H1 (cell line): Measurements from ENCODE around the gene GRIK2. TPM values are rescaled to one million over a fixed set of nuclear protein-coding genes. Genes with fewer than 3 reads are reported as not detected.

Experiments used
- CTCF ChIA-PET: fragments of 300-600 bp; sonication (Branson Sonifier 250); formaldehyde crosslinking; loops from one replicate; lab custom pipeline; 2021; ENCODE audit not compliant: partially characterized antibody; lab: Charles Lee
- POLR2A ChIA-PET: fragments of 300-600 bp; sonication (Branson Sonifier 250); formaldehyde crosslinking; loops from one replicate; lab custom pipeline; 2021; ENCODE audit warnings: inconsistent platforms; ENCODE audit not compliant: partially characterized antibody; lab: Charles Lee
- DNase-seq, 2 experiments: peaks; one replicate each; pipeline versions ENCODE4 v3.0.0 to v3.0.0-alpha.2; 2010 to 2022; ENCODE audit warnings: low spot score in 2 of 2, low read depth in 1 of 2, mixed read lengths in 1 of 2
- FAIRE-seq: peaks from 2 replicates; lab custom pipeline; 2011; peaks lifted over from hg19 to GRCh38; lab: Jason Lieb, UNC
- H2AFZ ChIP-seq: 2 replicates; pipeline ENCODE4 v1.8.1; 2012; ENCODE audit warnings: low read length, inconsistent platforms
- H2AK5ac ChIP-seq: 2 replicates; pipeline ENCODE4 v1.6.1; 2013; ENCODE audit warnings: low read depth, low read length
- H2BK120ac ChIP-seq: replicated peaks from 2 replicates; pipeline ENCODE3; 2013; ENCODE audit warnings: low read depth, low read length, inconsistent platforms
- H2BK12ac ChIP-seq: 2 replicates; pipeline ENCODE4 v1.6.1; 2013; ENCODE audit warnings: low read depth, low read length
- H2BK15ac ChIP-seq: 2 replicates; pipeline ENCODE4 v1.6.1; 2013; ENCODE audit warnings: low read length
- H2BK20ac ChIP-seq: 2 replicates; pipeline ENCODE4 v1.6.1; 2013; ENCODE audit warnings: low read length
- H2BK5ac ChIP-seq: 2 replicates; pipeline ENCODE4 v1.6.1; 2013; ENCODE audit warnings: low read depth, low read length
- H3K14ac ChIP-seq: 2 replicates; pipeline ENCODE4 v1.6.1; 2013; ENCODE audit warnings: inconsistent platforms; ENCODE audit not compliant: insufficient read length
- H3K18ac ChIP-seq: 2 replicates; pipeline ENCODE4 v1.6.1; 2013; ENCODE audit warnings: low read length; ENCODE audit errors: extremely low read depth
- H3K23ac ChIP-seq: 2 replicates; pipeline ENCODE4 v1.6.1; 2013; ENCODE audit warnings: inconsistent platforms; ENCODE audit not compliant: insufficient read length
- H3K23me2 ChIP-seq: 2 replicates; pipeline ENCODE4 v1.6.1; 2013; ENCODE audit warnings: low read depth, low read length
- H3K27ac ChIP-seq: 2 replicates; pipeline ENCODE4 v1.6.1; 2011; ENCODE audit warnings: low read depth, low read length, inconsistent platforms
- H3K27me3 ChIP-seq, 4 experiments: replicated peaks in 1 of 4; 1 replicate in 1 of 4; 2 replicates in 3 of 4; pipeline versions ENCODE4 v1.6.1 to v1.8.1; 2011 to 2013; ENCODE audit warnings: low read length in 3 of 4, mild to moderate bottlenecking in 3 of 4, inconsistent platforms in 2 of 4, mixed read lengths in 2 of 4, moderate library complexity in 1 of 4; ENCODE audit not compliant: control insufficient read depth in 3 of 4, insufficient read depth in 3 of 4; ENCODE audit errors: extremely low read depth in 1 of 4
- H3K36me3 ChIP-seq, 4 experiments: 2 replicates each; pipeline versions ENCODE4 v1.6.1 to v1.8.1; 2011 to 2013; ENCODE audit warnings: mild to moderate bottlenecking in 4 of 4, low read length in 3 of 4, moderate library complexity in 2 of 4, control low read depth in 1 of 4, inconsistent platforms in 1 of 4; ENCODE audit not compliant: insufficient read depth in 4 of 4, control insufficient read depth in 2 of 4
- H3K4ac ChIP-seq: replicated peaks from 2 replicates; pipeline ENCODE3; 2013; ENCODE audit warnings: low read length, low read depth, mixed read lengths, inconsistent platforms; ENCODE audit not compliant: insufficient read length
- H3K4me1 ChIP-seq, 4 experiments: replicated peaks in 1 of 4; 1 replicate in 1 of 4; 2 replicates in 3 of 4; pipeline versions ENCODE4 v1.6.1 to v1.8.1; 2011 to 2013; ENCODE audit warnings: low read length in 3 of 4, inconsistent platforms in 2 of 4, mixed read lengths in 1 of 4; ENCODE audit not compliant: insufficient read depth in 4 of 4, control insufficient read depth in 3 of 4
- H3K4me2 ChIP-seq, 2 experiments: 2 replicates each; pipeline versions ENCODE4 v1.6.1 to v1.8.1; 2011 to 2013; ENCODE audit warnings: low read depth in 2 of 2, low read length in 2 of 2, control low read depth in 1 of 2, inconsistent platforms in 1 of 2, mild to moderate bottlenecking in 1 of 2; ENCODE audit not compliant: insufficient read depth in 1 of 2
- H3K4me3 ChIP-seq, 4 experiments: fragments of 200-600, 300-600 bp in 1 of 4; sonication (generic), shearing (Covaris generic), sonication (Bioruptor Twin) in 1 of 4; 2 replicates each; pipeline versions ENCODE4 v1.5.1 to v1.8.1; 2011 to 2016; ENCODE audit warnings: low read length in 4 of 4, low read depth in 3 of 4, control low read depth in 2 of 4, inconsistent platforms in 2 of 4, mild to moderate bottlenecking in 2 of 4, mixed read lengths in 1 of 4, moderate library complexity in 1 of 4; ENCODE audit not compliant: insufficient read depth in 2 of 4; ENCODE audit errors: extremely low read depth in 1 of 4
- H3K56ac ChIP-seq: replicated peaks from 2 replicates; pipeline ENCODE3; 2013; ENCODE audit warnings: low read depth, mild to moderate bottlenecking, mixed read lengths, low read length, inconsistent platforms; ENCODE audit not compliant: insufficient read length
- H3K79me1 ChIP-seq: 2 replicates; pipeline ENCODE4 v1.6.1; 2013; ENCODE audit warnings: low read depth, low read length, control low read depth
- H3K79me2 ChIP-seq, 2 experiments: 2 replicates each; pipeline versions ENCODE4 v1.6.1 to v1.8.1; 2012 to 2013; ENCODE audit warnings: low read length in 2 of 2, mild to moderate bottlenecking in 2 of 2, inconsistent platforms in 1 of 2; ENCODE audit not compliant: insufficient read depth in 2 of 2, control insufficient read depth in 1 of 2
- H3K9ac ChIP-seq, 4 experiments: replicated peaks in 1 of 4; 1 replicate in 1 of 4; 2 replicates in 3 of 4; pipeline versions ENCODE4 v1.6.1 to v1.8.1; 2011 to 2013; ENCODE audit warnings: low read depth in 3 of 4, low read length in 3 of 4, control low read depth in 2 of 4, mild to moderate bottlenecking in 2 of 4, moderate library complexity in 2 of 4, inconsistent platforms in 1 of 4; ENCODE audit errors: extremely low read depth in 1 of 4
- H3K9me3 ChIP-seq, 2 experiments: 2 replicates each; pipeline versions ENCODE4 v1.6.1 to v1.8.1; 2012 to 2013; ENCODE audit warnings: mild to moderate bottlenecking in 2 of 2, moderate library complexity in 2 of 2, control low read depth in 1 of 2, inconsistent platforms in 1 of 2, low read depth in 1 of 2, low read length in 1 of 2, mixed read lengths in 1 of 2; ENCODE audit not compliant: insufficient read depth in 2 of 2
- H4K20me1 ChIP-seq, 2 experiments: replicated peaks in 1 of 2; 2 replicates each; pipeline versions ENCODE3 to v1.8.1; 2011 to 2013; ENCODE audit warnings: inconsistent platforms in 2 of 2, low read length in 2 of 2, mild to moderate bottlenecking in 1 of 2; ENCODE audit not compliant: insufficient read depth in 2 of 2, control insufficient read depth in 1 of 2
- H4K5ac ChIP-seq: 2 replicates; pipeline ENCODE4 v1.6.1; 2013; ENCODE audit warnings: low read length, low read depth, mixed read lengths, inconsistent platforms; ENCODE audit not compliant: insufficient read length
- H4K8ac ChIP-seq: 2 replicates; pipeline ENCODE4 v1.8.0; 2013; ENCODE audit warnings: mild to moderate bottlenecking, moderate library complexity, low read length, inconsistent platforms; ENCODE audit not compliant: insufficient read depth; ENCODE audit errors: extremely low read depth
- H4K91ac ChIP-seq: replicated peaks from 2 replicates; pipeline ENCODE3; 2013; ENCODE audit warnings: low read length, mixed read lengths, inconsistent platforms; ENCODE audit not compliant: insufficient read length
- ASH2L ChIP-seq: fragments of 200-600, 300-600 bp; sonication (generic); IDR thresholded peaks from one replicate; pipeline ENCODE4 v1.7.1; 2017; ENCODE audit warnings: low read length
- BACH1 ChIP-seq: IDR thresholded peaks from 2 replicates; pipeline ENCODE4 v1.6.1; 2012; ENCODE audit warnings: low read length, improper control_type of control experiment
- CEBPB ChIP-seq: IDR thresholded peaks from 2 replicates; pipeline ENCODE4 v1.6.1; 2012; ENCODE audit warnings: low read depth, low read length
- CHD2 ChIP-seq: IDR thresholded peaks from 2 replicates; pipeline ENCODE4 v1.6.1; 2012; ENCODE audit warnings: low read length, improper control_type of control experiment
- CTBP2 ChIP-seq: IDR thresholded peaks from 2 replicates; pipeline ENCODE4 v1.7.0; 2011; ENCODE audit warnings: borderline replicate concordance, mild to moderate bottlenecking, moderate library complexity, mixed read lengths, low read length; ENCODE audit not compliant: insufficient read depth, insufficient read length
- JUN ChIP-seq: IDR thresholded peaks from 2 replicates; pipeline ENCODE4 v1.6.1; 2011; ENCODE audit warnings: low read depth, mild to moderate bottlenecking, improper control_type of control experiment, low read length
- KDM4A ChIP-seq: IDR thresholded peaks from one replicate; pipeline ENCODE4 v1.7.1; 2012; ENCODE audit warnings: low read depth, mild to moderate bottlenecking, moderate library complexity, low read length, inconsistent platforms; ENCODE audit not compliant: severe bottlenecking
- MAFK ChIP-seq: IDR thresholded peaks from 2 replicates; pipeline ENCODE4 v1.6.1; 2012; ENCODE audit warnings: low read depth, mild to moderate bottlenecking, improper control_type of control experiment, low read length
- PHF8 ChIP-seq: fragments of 200-600 bp; sonication (generic); conservative IDR thresholded peaks from 2 replicates; pipeline ENCODE4 v1.7.1; 2012; ENCODE audit warnings: low read depth, mild to moderate bottlenecking, inconsistent platforms, low read length, moderate library complexity
- POLR2AphosphoS5 ChIP-seq: IDR thresholded peaks from 2 replicates; pipeline ENCODE4 v1.6.1; 2011; ENCODE audit warnings: low read depth, low read length
- POU5F1 ChIP-seq: IDR thresholded peaks from 2 replicates; pipeline ENCODE4 v1.6.1; 2011; ENCODE audit warnings: low read depth, mild to moderate bottlenecking, low read length, moderate library complexity
- SAP30 ChIP-seq: fragments of 300-600 bp; sonication (generic); IDR thresholded peaks from 2 replicates; pipeline ENCODE4 v1.7.1; 2012; ENCODE audit warnings: low read length, moderate library complexity, mild to moderate bottlenecking, inconsistent platforms; ENCODE audit not compliant: insufficient read depth, insufficient replicate concordance
- SP2 ChIP-seq: IDR thresholded peaks from 2 replicates; pipeline ENCODE4 v1.6.1; 2012; ENCODE audit warnings: mild to moderate bottlenecking, low read length, inconsistent platforms
- TBP ChIP-seq: IDR thresholded peaks from 2 replicates; pipeline ENCODE4 v1.6.1; 2011; ENCODE audit warnings: low read depth, low read length, improper control_type of control experiment
- YY1 ChIP-seq: IDR thresholded peaks from 2 replicates; pipeline ENCODE4 v1.6.1; 2011; ENCODE audit warnings: low read depth, mild to moderate bottlenecking, low read length
- WGBS, 2 experiments: shearing (Covaris generic) in 1 of 2; methylation state at CpG; one replicate each; pipeline versions ENCODE4 v1.1.6 to v1.1.7; 2013 to 2015; ENCODE audit warnings: low lambda C conversion rate in 2 of 2, mixed read lengths in 2 of 2, inconsistent platforms in 1 of 2, low coverage in 1 of 2, missing lambda C conversion rate in 1 of 2; ENCODE audit not compliant: insufficient replicate concordance in 2 of 2, insufficient coverage in 1 of 2, insufficient read length in 1 of 2; ENCODE audit errors: extremely low coverage in 1 of 2, missing lambda C conversion rate in 1 of 2; 5-methylcytosine and 5-hydroxymethylcytosine counted together
- polyA plus RNA-seq, 7 experiments: library from polyadenylated mRNA; depleted of rRNA in 3 of 7; stranded (reverse) in 5 of 7; unstranded in 2 of 7; fragments of >200 nt in 5 of 7; fragments of 200-250 nt in 2 of 7; gene quantifications; 1 replicate in 5 of 7; 2 replicates in 1 of 7; 4 replicates in 1 of 7; pipeline versions ENCODE4 v1.2.1 to v1.2.3, GENCODE V29; 2011 to 2013; ENCODE audit warnings: missing spikeins in 2 of 7, mixed read lengths in 2 of 7
- total RNA-seq: library from RNA; stranded (reverse); fragmentation: NEBNext Ultra II Directional; extraction: Animal tissue kit (Norgen Biotek cat#: 25700); gene quantifications from 2 replicates; pipeline ENCODE4 v1.2.1, GENCODE V29; 2021

GRIK2 gene
- total and polyA plus RNA-seq, 2 of the 8 experiments (the other 6 are each of a cell fraction or from before 2014, with no cell fraction given), result 1.8 to 2.2 TPM

DNA sequence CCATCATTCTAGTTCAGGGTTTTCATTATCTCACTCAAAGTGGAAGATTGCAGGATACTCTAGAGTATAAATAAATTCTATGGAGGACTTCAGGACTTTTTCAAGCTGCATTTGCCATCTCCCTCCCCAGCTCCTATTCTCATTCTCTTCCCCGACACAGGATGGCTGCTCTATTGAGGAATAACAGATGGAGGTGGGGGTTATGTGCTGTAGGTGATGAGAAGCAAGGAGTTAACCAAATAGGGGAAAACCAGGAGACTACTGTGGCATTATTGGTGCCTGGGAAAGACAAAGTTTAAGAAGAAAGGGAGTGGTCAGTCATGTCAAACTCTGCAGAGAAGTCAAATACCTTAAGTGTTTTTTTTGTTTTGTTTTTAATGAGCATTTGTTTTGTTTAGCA, 109.3 kb downstream of the GRIK2 start:
- H3K4ac ChIP-seq, result no peak overlapping the region
- no peak overlapping the region for H4K5ac ChIP-seq
- no peaks in the 10 kb centered on the region for H4K20me1 ChIP-seq
- H2BK15ac ChIP-seq, result no peak overlapping the region
- CTCF ChIA-PET, result no interaction called here
- WGBS, 2 experiments, result 71% methylated on average over 1 of the region's 1 CpG; no CpG with 5 or more reads in 1 of the 2 experiments
- no peaks in the 10 kb centered on the region for H3K36me3 ChIP-seq
- H2BK120ac ChIP-seq, result no peak overlapping the region
- no peaks in the 10 kb centered on the region for H3K79me1 ChIP-seq
- no peak overlapping the region for H3K27ac ChIP-seq
- H4K91ac ChIP-seq, result no peak overlapping the region
- H2BK20ac ChIP-seq, result no peak overlapping the region
- no peaks in the 10 kb centered on the region for H3K23me2 ChIP-seq
- H2BK5ac ChIP-seq, result no peak overlapping the region
- H3K9ac ChIP-seq, result no peak overlapping the region
- no peak overlapping the region for H3K18ac ChIP-seq
- H3K56ac ChIP-seq, result no peak overlapping the region
- POLR2A ChIA-PET, result no interaction called here
- no peak overlapping the region for H3K4me3 ChIP-seq
- H3K79me2 ChIP-seq, result no peaks in the 10 kb centered on the region
- no peak overlapping the region for H2AFZ ChIP-seq
- H3K9me3 ChIP-seq, result no peaks in the 10 kb centered on the region
- no peak overlapping the region for H4K8ac ChIP-seq
- H2AK5ac ChIP-seq, result no peak overlapping the region
- no peaks in the 10 kb centered on the region for H3K27me3 ChIP-seq
- no peak overlapping the region for H3K14ac ChIP-seq
- H2BK12ac ChIP-seq, result no peak overlapping the region
- no peak overlapping the region for H3K23ac ChIP-seq
- DNase-seq (no peak), FAIRE-seq (no peak)
- peaks cover 0 to 2% (median 0%) of the 10 kb centered on the region in 4 experiments; a peak in 1 of 7 replicates for H3K4me1 ChIP-seq
- H3K4me2 ChIP-seq, result no peak overlapping the region
- TF ChIP-seq SAP30 (no peak), CEBPB (no peak), YY1 (no peak), POU5F1 (no peak), PHF8 (no peak), BACH1 (no peak), TBP (no peak), POLR2AphosphoS5 (no peak), CHD2 (no peak), MAFK (no peak), SP2 (no peak), KDM4A (no peak), CTBP2 (no peak), ASH2L (no peak), JUN (no peak)
